Activated CD4-positive, alpha-beta T cell treated with anti-CD3 and anti-CD28 coated beads, Interleukin-2, amount 10 ng/mL, durations not matched to agents 7 days and 5 days (primary cell): ENCODE measurements around the gene NCKAP5L. TPM values are rescaled to one million over a fixed set of nuclear protein-coding genes. Genes with fewer than 3 reads are reported as not detected.
"Not testable (repeated sequence)": the region's sequence is repeated elsewhere in the genome, so short reads cannot be mapped to it uniquely, and the experiment has no call there.

Experiments used
- CTCF ChIA-PET: fragments of 350-600 bp; sonication (Branson Sonifier 250); formaldehyde crosslinking; loops from one replicate; lab custom pipeline; 2021; ENCODE audit warnings: antibody characterized with exemption; lab: Charles Lee
- POLR2A ChIA-PET: fragments of 350-600 bp; sonication (Branson Sonifier 250); formaldehyde crosslinking; loops from one replicate; lab custom pipeline; 2021; ENCODE audit warnings: antibody characterized with exemption; lab: Charles Lee
- DNase-seq: peaks from one replicate; pipeline ENCODE4 v3.0.0-alpha.2; 2020
- H3K27ac Mint-ChIP-seq: one replicate; pipeline ENCODE4 v1.8.0; 2021; ENCODE audit warnings: mild to moderate bottlenecking, moderate library complexity, mixed read lengths
- H3K27me3 Mint-ChIP-seq: one replicate; pipeline ENCODE4 v1.8.0; 2021; ENCODE audit warnings: mixed read lengths
- H3K36me3 Mint-ChIP-seq: one replicate; pipeline ENCODE4 v1.8.0; 2021; ENCODE audit warnings: low read depth, mixed read lengths
- H3K4me1 Mint-ChIP-seq: one replicate; pipeline ENCODE4 v1.8.0; 2021; ENCODE audit warnings: mixed read lengths
- H3K4me3 Mint-ChIP-seq: one replicate; pipeline ENCODE4 v1.8.0; 2021; ENCODE audit warnings: mild to moderate bottlenecking, moderate library complexity, mixed read lengths
- H3K9me3 Mint-ChIP-seq: one replicate; pipeline ENCODE4 v1.8.0; 2021; ENCODE audit warnings: mixed read lengths
- total RNA-seq, 2 experiments: library from RNA; stranded (reverse); gene quantifications; one replicate each; pipeline ENCODE4 v1.2.3, GENCODE V29; 2021

The NCKAP5L gene
- total RNA-seq, 2 experiments from 2014 or later = 4.0 to 4.5 TPM

DNA sequence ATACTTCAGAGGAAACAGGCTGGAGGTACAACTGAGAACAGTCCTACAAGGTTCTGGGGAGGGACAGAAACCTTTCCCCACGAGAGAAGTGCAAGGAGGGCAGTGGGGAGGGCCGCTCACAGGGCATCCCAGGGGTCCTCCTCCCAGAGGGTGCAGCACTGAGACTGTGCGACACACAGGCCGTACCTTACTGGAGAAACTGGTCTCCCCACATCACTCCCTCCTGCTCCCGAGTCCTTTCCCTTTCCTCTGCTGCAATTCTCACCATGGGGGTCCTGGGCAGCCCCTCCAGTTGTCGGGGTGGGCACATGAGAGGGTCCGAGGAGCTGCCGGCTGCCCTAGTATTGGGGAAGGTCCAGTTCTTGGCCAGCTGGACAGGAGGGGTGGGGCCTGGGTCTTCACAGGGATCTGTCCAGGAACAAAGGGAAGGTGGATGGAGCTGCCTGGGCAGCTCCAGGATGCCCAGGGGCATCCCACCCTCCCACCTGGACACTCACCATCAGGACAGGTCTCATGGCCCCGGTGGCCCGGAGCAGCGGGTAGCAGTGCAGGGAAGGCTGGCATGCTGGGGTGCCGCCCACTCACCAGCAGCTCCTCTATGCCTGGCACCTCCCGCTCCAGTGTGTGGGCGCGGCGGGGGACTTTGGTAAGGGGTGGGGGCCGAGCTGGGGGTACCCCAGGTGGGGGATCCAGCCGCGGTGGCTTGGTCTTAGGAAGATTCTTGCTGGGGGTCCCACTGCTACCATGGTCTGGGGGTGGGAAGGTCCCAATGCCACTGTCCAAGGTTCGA lies 35.8 kb downstream of the NCKAP5L start:
- H3K27me3 Mint-ChIP-seq = no peaks in the 10 kb centered on the region
- DNase-seq = no peak
- no peaks in the 10 kb centered on the region for H3K4me1 Mint-ChIP-seq
- H3K4me3 Mint-ChIP-seq = no peak overlapping the region
- peaks cover 4% of the 10 kb centered on the region for H3K9me3 Mint-ChIP-seq
- ChIA-PET POLR2A (no interaction called here), CTCF (no interaction called here)
- H3K36me3 Mint-ChIP-seq = no peaks in the 10 kb centered on the region
- no peak overlapping the region for H3K27ac Mint-ChIP-seq

DNA sequence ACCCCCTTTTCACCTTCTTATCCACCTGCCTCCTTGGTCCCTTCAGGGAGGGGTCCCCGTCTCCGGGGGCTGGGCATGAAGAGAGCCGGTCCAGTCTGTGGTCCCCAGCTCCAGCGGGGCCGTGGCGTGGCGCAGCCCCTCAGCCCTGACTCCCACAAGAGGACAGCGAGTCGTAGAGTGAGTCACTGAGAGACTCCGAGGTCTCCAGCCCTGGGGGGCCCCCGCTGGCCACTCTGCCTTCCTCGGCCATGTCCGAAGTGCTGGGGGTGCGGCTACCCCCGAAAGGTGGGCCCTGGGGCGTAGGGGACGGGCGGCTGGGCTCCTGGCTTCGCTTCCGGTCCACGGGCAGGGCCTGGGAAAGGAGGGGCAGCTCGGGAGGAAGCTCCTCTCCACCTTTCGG lies 36.5 kb downstream of the NCKAP5L start:
- no peak overlapping the region for H3K4me3 Mint-ChIP-seq
- POLR2A ChIA-PET = no interaction called here
- peaks cover 4% of the 10 kb centered on the region for H3K9me3 Mint-ChIP-seq
- H3K27ac Mint-ChIP-seq = no peak overlapping the region
- CTCF ChIA-PET = no interaction called here
- no peaks in the 10 kb centered on the region for H3K4me1 Mint-ChIP-seq
- H3K36me3 Mint-ChIP-seq = no peaks in the 10 kb centered on the region
- no peaks in the 10 kb centered on the region for H3K27me3 Mint-ChIP-seq
- DNase-seq = no peak

DNA sequence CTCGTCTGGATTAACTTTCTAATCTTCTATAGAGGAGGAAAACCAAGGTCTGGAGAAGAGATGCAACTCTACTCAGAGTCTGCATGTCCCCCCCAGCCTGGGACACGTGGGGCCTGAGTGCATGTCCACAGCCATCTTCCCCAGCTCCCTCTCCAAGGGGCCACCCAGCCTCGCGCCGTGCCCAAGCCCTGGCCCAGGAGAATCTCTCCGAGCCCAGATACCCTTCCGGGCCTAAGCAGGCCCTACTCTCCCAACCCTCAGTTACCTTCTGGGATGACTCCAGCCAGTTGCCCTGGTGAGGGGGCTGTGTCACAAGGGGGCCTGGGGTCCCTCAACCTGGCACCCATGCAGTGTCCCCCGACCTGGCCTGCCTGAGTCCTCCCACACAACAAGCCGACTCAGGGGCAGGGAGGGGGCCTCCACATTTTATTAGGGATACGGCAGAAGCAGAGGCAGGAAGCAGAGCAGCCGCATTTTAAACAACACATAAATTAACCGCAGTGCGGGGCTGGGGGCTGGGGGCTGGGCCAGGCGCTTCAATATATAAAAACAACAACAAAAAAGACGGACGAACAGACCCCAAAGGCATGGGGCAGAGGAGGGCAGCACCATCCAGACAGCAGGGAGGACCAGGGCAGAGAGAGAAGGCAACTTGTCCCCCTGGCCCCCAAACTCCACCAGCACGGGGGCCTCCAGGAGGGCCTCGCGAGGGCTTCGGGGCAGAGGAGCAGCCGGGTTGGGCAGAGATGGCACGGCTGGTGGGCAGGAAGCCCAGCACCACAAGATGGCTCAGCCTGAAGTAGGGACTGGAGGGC lies 37.3 kb downstream of the NCKAP5L start:
- DNase-seq = no peak
- peaks cover 4% of the 10 kb centered on the region for H3K9me3 Mint-ChIP-seq
- POLR2A ChIA-PET = no interaction called here
- H3K4me1 Mint-ChIP-seq = no peaks in the 10 kb centered on the region
- no peak overlapping the region for H3K27ac Mint-ChIP-seq
- H3K4me3 Mint-ChIP-seq = no peak overlapping the region
- no peaks in the 10 kb centered on the region for H3K36me3 Mint-ChIP-seq
- CTCF ChIA-PET = no interaction called here
- H3K27me3 Mint-ChIP-seq = no peaks in the 10 kb centered on the region

DNA sequence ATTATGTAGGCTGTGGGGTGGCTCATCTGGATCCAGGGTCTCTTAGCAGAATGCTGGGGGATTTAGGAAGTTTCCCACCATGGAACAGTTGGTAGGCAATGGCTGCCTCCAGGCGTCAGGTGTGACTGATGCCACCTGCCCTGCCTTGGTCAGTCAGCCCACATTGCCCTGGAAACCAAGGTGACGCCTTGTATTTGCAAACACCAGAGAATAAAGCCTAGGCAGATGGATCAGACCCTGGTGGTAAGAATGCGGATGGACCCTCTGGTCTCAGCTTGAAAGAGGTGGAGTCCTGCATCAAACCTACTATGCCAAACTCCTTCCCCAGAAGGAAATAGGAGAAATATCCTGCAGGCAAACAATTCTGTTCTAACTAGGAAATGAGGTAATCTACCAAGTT lies 38.2 kb downstream of the NCKAP5L start:
- H3K36me3 Mint-ChIP-seq = no peaks in the 10 kb centered on the region
- ChIA-PET CTCF (interaction anchor here (0.7 kb wide), 1 partner anchor 96 kb away, joined by 4 read pairs; no protein-coding TSS in a partner anchor), POLR2A (no interaction called here)
- DNase-seq = no peak
- H3K4me3 Mint-ChIP-seq = no peak overlapping the region
- H3K9me3 Mint-ChIP-seq = peaks cover 4% of the 10 kb centered on the region
- peaks cover 3% of the 10 kb centered on the region for H3K27me3 Mint-ChIP-seq
- no peak overlapping the region for H3K27ac Mint-ChIP-seq
- no peaks in the 10 kb centered on the region for H3K4me1 Mint-ChIP-seq

DNA sequence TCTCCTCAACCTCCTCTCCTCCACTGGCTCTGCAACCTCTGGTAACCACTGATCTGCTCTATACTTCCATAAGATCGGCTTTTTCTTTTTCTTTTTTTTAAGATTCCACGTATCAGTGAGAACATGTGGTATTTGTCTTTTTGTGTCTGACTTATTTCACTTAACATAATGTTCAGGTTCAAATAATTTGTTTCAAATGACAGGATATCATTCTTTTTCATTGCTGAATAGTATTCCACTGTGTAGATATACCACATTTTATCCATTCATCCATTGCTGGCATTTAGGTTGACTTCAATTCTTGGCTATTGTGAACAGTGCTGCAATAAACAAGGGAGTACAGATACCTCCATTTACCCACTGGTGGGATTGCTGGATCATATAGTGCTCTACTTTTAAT lies 40.5 kb downstream of the NCKAP5L start:
- POLR2A ChIA-PET = no interaction called here
- Mint-ChIP-seq H3K9me3 (peaks cover 4% of the 10 kb centered on the region), H3K36me3 (no peaks in the 10 kb centered on the region), H3K27ac (no peak overlapping the region), H3K27me3 (peaks cover 16% of the 10 kb centered on the region), H3K4me1 (no peaks in the 10 kb centered on the region), H3K4me3 (no peak overlapping the region)
- CTCF ChIA-PET = interaction anchor here (1.0 kb wide), 1 partner anchor 9 kb away, joined by 4 read pairs; no protein-coding TSS in a partner anchor
- no peak for DNase-seq

DNA sequence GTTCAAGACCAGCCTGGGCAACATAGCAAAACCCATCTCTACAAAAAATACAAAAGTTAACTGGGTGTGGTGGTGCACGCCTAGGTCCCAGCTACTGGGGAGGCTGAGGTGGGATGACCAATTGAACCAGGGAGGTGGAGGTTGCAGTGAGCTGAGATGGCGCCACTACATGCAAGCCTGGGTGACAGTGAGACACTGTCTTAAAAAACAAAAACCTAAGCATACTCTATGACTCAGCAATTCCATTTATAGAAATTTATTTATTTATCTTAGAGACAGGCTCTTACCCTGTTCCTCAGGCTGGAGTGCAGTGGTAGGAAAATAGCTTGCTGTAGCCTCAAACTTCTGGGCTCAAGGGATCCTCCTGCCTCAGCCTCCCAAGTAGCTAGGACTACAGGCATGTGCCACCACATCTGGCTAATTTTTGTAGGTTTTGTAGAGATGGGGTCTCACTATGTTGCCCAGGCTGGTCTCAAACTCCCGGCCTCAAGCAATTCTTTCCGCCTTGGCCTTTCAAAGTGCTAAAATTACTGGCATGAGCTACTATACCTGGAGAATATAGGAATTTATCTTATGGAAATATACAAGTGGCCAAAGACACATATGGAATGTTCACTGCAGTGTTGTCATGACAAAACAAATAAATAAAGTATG lies 43.3 kb downstream of the NCKAP5L start:
- H3K9me3 Mint-ChIP-seq = peaks cover 4% of the 10 kb centered on the region
- H3K4me1 Mint-ChIP-seq = no peaks in the 10 kb centered on the region
- no peak overlapping the region for H3K27ac Mint-ChIP-seq
- DNase-seq = no peak
- H3K27me3 Mint-ChIP-seq = peaks cover 37% of the 10 kb centered on the region
- ChIA-PET CTCF (interaction anchor here (1.2 to 1.8 kb wide), 3 partner anchors 44 to 182 kb away, joined by 3 to 4 read pairs (median 4); partner anchors contain the start of gene TMBIM6), POLR2A (no interaction called here)
- no peaks in the 10 kb centered on the region for H3K36me3 Mint-ChIP-seq
- H3K4me3 Mint-ChIP-seq = no peak overlapping the region

DNA sequence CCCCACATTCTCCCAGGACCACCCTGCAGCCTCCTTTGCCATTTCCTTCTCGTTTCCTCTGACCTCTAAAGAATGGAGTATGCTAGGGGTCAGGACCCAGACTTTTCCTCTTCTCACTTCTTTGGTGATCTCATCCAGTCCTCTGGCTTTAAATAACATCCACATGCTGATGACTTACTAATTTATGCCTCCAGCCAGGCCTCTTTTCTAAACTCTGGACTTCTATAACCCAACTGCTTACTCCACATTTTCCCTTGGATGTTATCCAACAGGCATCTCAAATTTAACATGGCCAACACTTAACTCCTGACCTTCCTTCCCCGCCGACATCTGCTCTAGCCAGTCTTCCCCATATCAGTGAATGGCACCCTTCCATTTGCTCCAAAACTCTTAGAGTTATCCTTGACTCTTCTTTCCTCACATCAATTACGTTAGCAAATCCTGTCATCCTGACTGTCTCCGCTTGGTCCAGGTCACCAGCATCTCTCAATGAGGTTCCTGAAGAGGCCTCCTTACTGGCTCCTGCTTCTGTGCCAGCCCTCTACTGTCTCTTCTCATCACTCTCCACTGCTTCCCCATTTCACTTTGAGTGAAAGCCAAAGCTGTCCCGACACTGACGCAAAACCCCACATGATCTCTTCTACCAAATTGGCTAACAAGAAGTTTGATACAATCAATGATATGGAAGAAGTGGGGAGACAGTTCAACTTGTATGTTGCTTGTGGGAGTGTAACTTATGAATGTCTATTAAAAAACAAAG lies 44.1 kb downstream of the NCKAP5L start:
- ChIA-PET POLR2A (no interaction called here), CTCF (interaction anchor here (0.6 to 1.8 kb wide), 7 partner anchors 14 to 204 kb away, joined by 3 to 4 read pairs (median 3); partner anchors contain the start of gene TMBIM6)
- no peak overlapping the region for H3K4me3 Mint-ChIP-seq
- peaks cover 4% of the 10 kb centered on the region for H3K9me3 Mint-ChIP-seq
- no peaks in the 10 kb centered on the region for H3K36me3 Mint-ChIP-seq
- no peak overlapping the region for H3K27ac Mint-ChIP-seq
- H3K4me1 Mint-ChIP-seq = no peaks in the 10 kb centered on the region
- H3K27me3 Mint-ChIP-seq = peaks cover 37% of the 10 kb centered on the region
- no peak for DNase-seq

DNA sequence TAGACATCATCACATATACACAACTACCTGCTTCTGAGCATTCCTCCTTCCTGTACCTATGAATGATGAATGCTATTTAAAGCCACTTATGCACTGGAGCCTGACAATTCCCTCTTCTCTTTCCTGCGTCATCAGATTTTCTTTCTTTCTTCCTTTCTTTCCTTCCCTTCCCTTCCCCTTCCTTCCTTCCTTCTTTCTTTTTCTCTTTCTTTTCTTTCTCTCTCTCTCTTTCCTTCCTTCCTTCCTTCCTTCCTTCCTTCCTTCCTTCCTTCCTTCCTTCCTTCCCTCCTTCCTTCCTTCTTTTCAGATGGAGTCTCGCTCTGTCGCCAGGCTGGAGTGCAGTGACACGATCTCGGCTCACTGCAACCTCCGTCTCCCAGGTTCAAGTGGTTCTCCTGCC lies 47.3 kb downstream of the NCKAP5L start:
- H3K9me3 Mint-ChIP-seq, H3K27ac Mint-ChIP-seq, POLR2A ChIA-PET, H3K4me3 Mint-ChIP-seq, DNase-seq, H3K36me3 Mint-ChIP-seq: not testable (repeated sequence)
- Mint-ChIP-seq H3K27me3 (peaks cover 37% of the 10 kb centered on the region), H3K4me1 (peaks cover 13% of the 10 kb centered on the region)
- CTCF ChIA-PET = interaction anchor here (1.0 kb wide), 1 partner anchor 60 kb away, joined by 3 read pairs; no protein-coding TSS in a partner anchor

DNA sequence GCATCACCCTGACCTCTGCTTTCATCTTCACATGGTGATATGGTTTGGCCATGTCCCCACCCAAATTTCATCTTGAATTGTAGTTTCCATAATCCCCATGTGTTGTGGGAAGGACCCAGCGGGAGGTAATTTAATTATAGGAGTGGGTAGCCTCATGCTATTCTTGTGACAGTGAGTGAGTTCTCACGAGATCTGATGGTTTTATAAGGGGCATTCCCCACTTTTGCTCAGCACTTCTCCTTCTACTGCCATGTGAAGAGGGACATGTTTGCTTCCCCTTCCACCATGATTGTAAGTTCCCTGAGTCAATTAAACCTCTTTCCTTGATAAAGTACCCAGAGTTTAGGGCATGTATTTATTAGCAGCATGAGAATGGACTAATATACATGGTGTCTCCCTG lies 48.6 kb downstream of the NCKAP5L start:
- ChIA-PET CTCF (interaction anchor here (3.1 to 3.5 kb wide), 2 partner anchors 16 to 59 kb away, joined by 11 to 13 read pairs; no protein-coding TSS in a partner anchor), POLR2A (no interaction called here)
- Mint-ChIP-seq H3K4me3 (no peak overlapping the region), H3K27me3 (peaks cover 34% of the 10 kb centered on the region), H3K9me3 (no peaks in the 10 kb centered on the region), H3K4me1 (peaks cover 13% of the 10 kb centered on the region), H3K36me3 (no peaks in the 10 kb centered on the region), H3K27ac (no peak overlapping the region)
- no peak for DNase-seq

DNA sequence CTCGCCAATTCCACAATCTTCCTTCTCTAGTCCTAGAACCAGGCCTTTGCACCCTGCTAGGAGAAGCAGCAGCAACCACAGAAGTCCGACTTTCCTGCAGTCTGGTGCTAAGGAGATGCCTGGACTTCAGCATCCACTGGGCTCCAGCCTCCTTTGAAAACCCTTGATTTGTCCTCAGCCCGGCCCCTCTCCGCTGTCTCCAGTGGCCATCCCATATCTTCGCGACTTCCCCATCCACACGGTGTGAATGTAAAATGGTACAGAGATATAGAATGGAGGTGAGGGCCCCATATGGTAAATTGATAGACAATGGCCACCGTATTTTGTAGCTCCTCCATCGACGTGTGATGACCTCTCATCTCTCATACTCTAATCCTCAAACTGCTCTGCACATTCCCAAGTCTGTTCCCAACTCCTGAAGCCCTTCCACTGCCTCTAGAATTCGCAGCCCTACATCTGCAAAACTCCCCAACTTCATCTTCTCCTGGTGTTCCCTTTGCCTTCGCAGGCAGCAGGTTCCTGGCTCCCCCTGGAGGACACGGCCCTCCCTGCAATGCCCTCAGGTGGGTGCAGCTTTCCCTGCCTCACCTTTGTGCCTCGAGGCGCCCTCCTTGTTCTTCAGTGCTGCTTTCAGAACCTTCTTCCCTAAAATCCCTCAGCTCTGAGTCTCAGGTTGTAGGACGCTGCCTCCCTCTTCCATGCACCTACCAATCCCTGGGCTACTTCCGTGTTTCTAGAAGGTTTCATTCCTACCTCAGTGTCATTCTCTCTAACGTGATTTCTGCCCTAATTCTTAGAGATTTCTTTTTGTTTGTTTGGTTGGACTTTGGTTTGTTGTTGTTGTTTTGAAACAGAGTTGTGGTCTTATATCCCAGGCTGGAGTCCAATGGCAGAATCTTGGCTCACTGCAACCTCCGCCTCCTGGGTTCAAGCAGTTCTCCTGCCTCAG lies 50.1 kb downstream of the NCKAP5L start:
- DNase-seq = peak; percentile 74
- H3K36me3 Mint-ChIP-seq = no peaks in the 10 kb centered on the region
- H3K4me3 Mint-ChIP-seq = no peak overlapping the region
- H3K4me1 Mint-ChIP-seq = peaks cover 13% of the 10 kb centered on the region
- ChIA-PET CTCF (interaction anchor here (0.8 to 3.5 kb wide), 21 partner anchors 9 to 215 kb away, joined by 3 to 13 read pairs (median 4); partner anchors contain the start of genes BCDIN3D and TMBIM6), POLR2A (no interaction called here)
- H3K27me3 Mint-ChIP-seq = peaks cover 21% of the 10 kb centered on the region
- no peaks in the 10 kb centered on the region for H3K9me3 Mint-ChIP-seq
- no peak overlapping the region for H3K27ac Mint-ChIP-seq

DNA sequence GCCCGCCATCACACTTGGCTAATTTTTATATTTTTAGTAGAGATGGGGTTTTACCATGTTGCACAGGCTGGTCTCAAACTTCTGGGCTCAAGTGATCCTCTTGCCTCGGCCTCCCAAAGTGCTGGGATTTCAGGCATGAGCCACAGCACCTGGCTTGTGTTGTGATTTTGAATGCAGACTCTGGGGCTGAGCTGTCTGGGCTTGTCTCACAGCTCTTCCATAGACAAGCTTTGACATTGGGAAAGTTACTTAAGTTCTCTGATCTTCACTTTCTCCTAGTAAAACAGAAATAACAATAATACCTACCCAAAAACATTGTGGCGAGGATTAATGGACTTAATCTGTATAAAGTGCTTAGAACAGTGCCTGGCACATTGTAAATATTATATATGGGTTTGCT lies 50.9 kb downstream of the NCKAP5L start:
- no peak overlapping the region for H3K27ac Mint-ChIP-seq
- ChIA-PET CTCF (interaction anchor here (0.9 to 3.5 kb wide), 16 partner anchors 11 to 150 kb away, joined by 3 to 13 read pairs (median 4); partner anchors contain the start of genes BCDIN3D and TMBIM6), POLR2A (no interaction called here)
- H3K4me1 Mint-ChIP-seq = peaks cover 13% of the 10 kb centered on the region
- H3K27me3 Mint-ChIP-seq = peaks cover 21% of the 10 kb centered on the region
- H3K9me3 Mint-ChIP-seq = no peaks in the 10 kb centered on the region
- DNase-seq = no peak
- H3K36me3 Mint-ChIP-seq = no peaks in the 10 kb centered on the region
- H3K4me3 Mint-ChIP-seq = no peak overlapping the region
